Measurements from ENCODE around the gene WASHC3. TPM values are rescaled to one million over a fixed set of nuclear protein-coding genes. Genes with fewer than 3 reads are reported as not detected.
A peak's percentile ranks its signal among the peaks of the same experiment; 100 is the strongest.

WASHC3 gene
- total RNA-seq, 1 donor, result 113 TPM

- H3K27me3 ChIP-seq (ENCODE audit: insufficient read depth, low read length), result no peaks in the 10 kb centered on the region
- H3K79me2 ChIP-seq (ENCODE audit: insufficient read depth, low read length), result peaks cover 17% of the 10 kb centered on the region
- peak; percentile 39 for DNase-seq (ENCODE audit: insufficient read length, low spot score, missing footprints)
- peaks cover 46% of the 10 kb centered on the region for H3K36me3 ChIP-seq (ENCODE audit: insufficient read depth, low read length)
- peaks cover 5% of the 10 kb centered on the region for H4K20me1 ChIP-seq (ENCODE audit: insufficient read depth, low read length)
- no peaks in the 10 kb centered on the region for H3K4me1 ChIP-seq (ENCODE audit: insufficient read depth, low read length)
- no peak overlapping the region for H2AFZ ChIP-seq (ENCODE audit: low read length)
- no peaks in the 10 kb centered on the region for H3K9me3 ChIP-seq (ENCODE audit: low read depth, low read length)
- TF ChIP-seq CTCF (IDR thresholded peaks at IDR 0.05; ENCODE audit: extremely low read depth, low read depth, low read length), result no peak
- no peak overlapping the region for H3K4me3 ChIP-seq (ENCODE audit: insufficient read depth, low read length)
- no peak overlapping the region for H3K27ac ChIP-seq (ENCODE audit: low read depth, low read length)
- H3K4me2 ChIP-seq (ENCODE audit: insufficient read depth, low read length), result no peak overlapping the region
These were observed 10.3 kb downstream of the WASHC3 start for GRCh38 chr12:102051431-102051965.

GRCh38 chr12:102050660-102051430 is 10.9 kb downstream of the WASHC3 start:
- peaks cover 5% of the 10 kb centered on the region for H4K20me1 ChIP-seq (ENCODE audit: insufficient read depth, low read length)
- H2AFZ ChIP-seq (ENCODE audit: low read length), result no peak overlapping the region
- no peak overlapping the region for H3K4me2 ChIP-seq (ENCODE audit: insufficient read depth, low read length)
- H3K27ac ChIP-seq (ENCODE audit: low read depth, low read length), result no peak overlapping the region
- peaks cover 39% of the 10 kb centered on the region for H3K36me3 ChIP-seq (ENCODE audit: insufficient read depth, low read length)
- no peaks in the 10 kb centered on the region for H3K27me3 ChIP-seq (ENCODE audit: insufficient read depth, low read length)
- no peak for DNase-seq (ENCODE audit: insufficient read length, low spot score, missing footprints)
- no peaks in the 10 kb centered on the region for H3K9me3 ChIP-seq (ENCODE audit: low read depth, low read length)
- peaks cover 17% of the 10 kb centered on the region for H3K79me2 ChIP-seq (ENCODE audit: insufficient read depth, low read length)
- no peaks in the 10 kb centered on the region for H3K4me1 ChIP-seq (ENCODE audit: insufficient read depth, low read length)
- H3K4me3 ChIP-seq (ENCODE audit: insufficient read depth, low read length), result no peak overlapping the region
- no peak for TF ChIP-seq CTCF (IDR thresholded peaks at IDR 0.05; ENCODE audit: extremely low read depth, low read depth, low read length)

- H3K4me3 ChIP-seq (ENCODE audit: insufficient read depth, low read length), result no peak overlapping the region
- H3K27me3 ChIP-seq (ENCODE audit: insufficient read depth, low read length), result no peaks in the 10 kb centered on the region
- H2AFZ ChIP-seq (ENCODE audit: low read length), result no peak overlapping the region
- H3K4me1 ChIP-seq (ENCODE audit: insufficient read depth, low read length), result no peaks in the 10 kb centered on the region
- H3K4me2 ChIP-seq (ENCODE audit: insufficient read depth, low read length), result no peak overlapping the region
- H3K27ac ChIP-seq (ENCODE audit: low read depth, low read length), result no peak overlapping the region
- TF ChIP-seq CTCF (IDR thresholded peaks at IDR 0.05; ENCODE audit: extremely low read depth, low read depth, low read length), result no peak
- no peaks in the 10 kb centered on the region for H4K20me1 ChIP-seq (ENCODE audit: insufficient read depth, low read length)
- no peaks in the 10 kb centered on the region for H3K9me3 ChIP-seq (ENCODE audit: low read depth, low read length)
- H3K79me2 ChIP-seq (ENCODE audit: insufficient read depth, low read length), result no peaks in the 10 kb centered on the region
- peaks cover 35% of the 10 kb centered on the region for H3K36me3 ChIP-seq (ENCODE audit: insufficient read depth, low read length)
- no peak for DNase-seq (ENCODE audit: insufficient read length, low spot score, missing footprints)
These were observed 17.9 kb downstream of the WASHC3 start for GRCh38 chr12:102043928-102044327.

- Histone ChIP-seq H2AFZ (ENCODE audit: low read length) (no peak overlapping the region), H4K20me1 (ENCODE audit: insufficient read depth, low read length) (no peaks in the 10 kb centered on the region), H3K4me2 (ENCODE audit: insufficient read depth, low read length) (no peak overlapping the region), H3K9me3 (ENCODE audit: low read depth, low read length) (no peaks in the 10 kb centered on the region), H3K4me1 (ENCODE audit: insufficient read depth, low read length) (peaks cover 15% of the 10 kb centered on the region), H3K27me3 (ENCODE audit: insufficient read depth, low read length) (no peaks in the 10 kb centered on the region), H3K36me3 (ENCODE audit: insufficient read depth, low read length) (peaks cover 23% of the 10 kb centered on the region), H3K27ac (ENCODE audit: low read depth, low read length) (no peak overlapping the region), H3K4me3 (ENCODE audit: insufficient read depth, low read length) (no peak overlapping the region), H3K79me2 (ENCODE audit: insufficient read depth, low read length) (no peaks in the 10 kb centered on the region)
- no peak for DNase-seq (ENCODE audit: insufficient read length, low spot score, missing footprints)
- no peak for TF ChIP-seq CTCF (IDR thresholded peaks at IDR 0.05; ENCODE audit: extremely low read depth, low read depth, low read length)
These were observed 27.6 kb downstream of the WASHC3 start for GRCh38 chr12:102033991-102034745.

All from osteoblast (primary cell).